GM18909 (cell line): ENCODE results near the gene EPHA2.

Experiments used
- ATAC-seq: cut with Tn5 transposase; IDR thresholded peaks from one replicate; pipeline ENCODE4 v1.9.1; 2021; ENCODE audit warnings: mild to moderate bottlenecking; ENCODE audit not compliant: unreplicated experiment, poor library complexity

EPHA2 gene

GRCh38 chr1:16184557-16185303 is 28.9 kb upstream of the EPHA2 start:
- ATAC-seq, result no peak

DNA sequence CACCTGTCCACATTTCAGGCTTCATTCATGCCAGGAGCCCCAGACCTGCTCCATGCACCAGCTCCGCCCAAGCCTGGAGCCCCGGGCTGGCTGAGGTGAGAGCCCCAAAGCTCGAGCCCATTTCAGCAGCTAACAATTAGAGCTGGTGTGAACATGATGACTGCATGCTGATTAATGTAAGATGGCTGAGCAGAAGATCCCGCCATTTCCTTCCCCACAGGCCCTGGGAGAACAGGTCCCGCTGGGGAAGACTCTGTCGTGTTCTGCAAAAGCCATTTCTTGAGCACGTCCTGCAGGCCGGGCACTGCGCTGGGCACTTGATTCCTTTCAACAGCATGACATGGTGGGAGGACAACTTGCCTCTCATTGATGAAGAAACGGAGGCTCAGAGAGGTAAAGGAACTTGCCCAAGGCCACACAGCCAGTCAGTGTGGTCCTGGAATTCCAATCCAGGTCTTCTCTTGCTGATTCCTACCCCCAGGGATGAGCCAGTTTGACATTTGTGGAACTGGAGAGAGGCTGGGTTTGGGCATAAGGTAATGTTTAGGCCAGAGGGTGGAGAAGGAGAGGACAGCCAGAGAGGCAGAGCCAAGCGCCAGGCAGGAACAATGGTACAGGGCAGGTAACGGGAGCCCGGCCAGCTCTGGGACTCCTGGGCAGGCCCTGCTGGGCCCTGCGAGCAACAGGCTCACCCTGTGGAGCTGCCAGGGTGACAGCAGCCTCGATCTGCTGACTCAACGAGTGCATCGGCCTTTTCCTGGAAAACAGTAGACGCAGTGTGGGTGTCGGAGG is 28.1 kb upstream of the EPHA2 start:
- ATAC-seq, result no peak

- no peak for ATAC-seq
Observed at GRCh38 chr1:16183179-16183578, 27.3 kb upstream of the EPHA2 start.

GRCh38 chr1:16181887-16182719 is 26.2 kb upstream of the EPHA2 start:
- no peak for ATAC-seq

GRCh38 chr1:16180291-16180824 is 24.5 kb upstream of the EPHA2 start:
- no peak for ATAC-seq

DNA sequence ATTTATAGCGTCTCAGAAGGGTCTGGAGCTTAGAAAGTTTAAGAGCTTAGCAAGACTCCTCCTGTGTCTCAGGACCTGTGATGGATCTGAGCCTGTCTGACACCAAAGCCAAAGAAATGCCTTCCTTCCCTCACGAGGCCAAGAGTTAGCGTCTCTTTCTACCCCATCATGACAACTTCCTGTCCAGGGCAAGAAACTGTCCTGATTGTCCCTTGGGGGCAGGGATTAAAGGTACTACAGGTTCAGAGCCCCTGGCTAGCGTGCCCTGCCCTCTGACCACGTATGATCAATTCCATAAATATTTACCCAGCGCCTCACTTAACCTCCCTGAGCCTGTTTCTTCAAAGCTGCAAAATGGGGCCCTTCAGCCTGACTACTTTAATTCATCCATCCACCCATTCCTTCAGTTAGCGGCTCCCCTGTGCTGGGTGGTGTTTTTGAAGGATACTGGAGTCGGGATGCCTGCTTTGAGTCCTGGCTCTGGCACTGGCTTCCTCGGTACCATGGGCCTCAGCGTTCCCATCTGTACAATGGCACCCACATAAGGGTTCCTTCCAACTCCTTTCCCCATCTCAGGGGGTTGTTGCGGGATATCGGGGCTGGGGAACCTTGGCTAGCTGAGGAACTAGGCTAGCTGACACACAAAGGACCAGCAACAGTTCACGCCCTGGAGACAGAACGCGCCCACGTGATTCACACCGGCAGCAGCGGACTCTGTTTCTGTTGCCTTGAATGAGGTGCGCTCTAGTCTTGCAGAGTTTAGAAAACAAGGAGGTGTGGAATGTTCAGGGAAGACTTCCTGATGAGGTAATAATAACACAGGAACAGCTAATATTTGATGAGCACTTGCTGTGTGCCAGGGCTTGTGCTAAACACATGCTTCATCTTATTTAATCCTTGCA is 23.0 kb upstream of the EPHA2 start:
- ATAC-seq, result no peak

- no peak for ATAC-seq
Observed at GRCh38 chr1:16177306-16177705, 21.4 kb upstream of the EPHA2 start.

DNA sequence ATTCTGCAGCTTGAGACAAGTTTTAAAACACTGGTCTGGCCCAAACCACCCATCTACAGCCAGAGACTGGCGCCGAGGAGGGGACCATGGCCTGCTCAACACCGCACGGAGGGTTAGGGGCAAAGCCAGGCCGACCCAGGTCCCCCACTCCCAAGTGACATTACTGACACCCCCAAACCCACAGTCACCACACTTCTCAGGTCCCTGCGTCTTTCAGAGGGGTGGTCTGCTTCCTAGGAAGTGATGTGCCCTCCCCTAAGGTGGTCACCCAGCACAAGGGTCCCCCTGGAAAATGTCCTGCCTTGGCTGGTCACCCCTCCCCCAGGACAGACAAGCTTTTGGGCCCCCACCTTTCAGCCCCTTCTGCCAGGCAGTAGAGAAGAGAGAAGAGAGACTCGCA is 20.8 kb upstream of the EPHA2 start:
- no peak for ATAC-seq

- ATAC-seq, result no peak
Observed at GRCh38 chr1:16175610-16176553, 20.0 kb upstream of the EPHA2 start.

- no peak for ATAC-seq
Observed at GRCh38 chr1:16174886-16175598, 19.2 kb upstream of the EPHA2 start.

- no peak for ATAC-seq
Observed at GRCh38 chr1:16174261-16174868, 18.5 kb upstream of the EPHA2 start.

DNA sequence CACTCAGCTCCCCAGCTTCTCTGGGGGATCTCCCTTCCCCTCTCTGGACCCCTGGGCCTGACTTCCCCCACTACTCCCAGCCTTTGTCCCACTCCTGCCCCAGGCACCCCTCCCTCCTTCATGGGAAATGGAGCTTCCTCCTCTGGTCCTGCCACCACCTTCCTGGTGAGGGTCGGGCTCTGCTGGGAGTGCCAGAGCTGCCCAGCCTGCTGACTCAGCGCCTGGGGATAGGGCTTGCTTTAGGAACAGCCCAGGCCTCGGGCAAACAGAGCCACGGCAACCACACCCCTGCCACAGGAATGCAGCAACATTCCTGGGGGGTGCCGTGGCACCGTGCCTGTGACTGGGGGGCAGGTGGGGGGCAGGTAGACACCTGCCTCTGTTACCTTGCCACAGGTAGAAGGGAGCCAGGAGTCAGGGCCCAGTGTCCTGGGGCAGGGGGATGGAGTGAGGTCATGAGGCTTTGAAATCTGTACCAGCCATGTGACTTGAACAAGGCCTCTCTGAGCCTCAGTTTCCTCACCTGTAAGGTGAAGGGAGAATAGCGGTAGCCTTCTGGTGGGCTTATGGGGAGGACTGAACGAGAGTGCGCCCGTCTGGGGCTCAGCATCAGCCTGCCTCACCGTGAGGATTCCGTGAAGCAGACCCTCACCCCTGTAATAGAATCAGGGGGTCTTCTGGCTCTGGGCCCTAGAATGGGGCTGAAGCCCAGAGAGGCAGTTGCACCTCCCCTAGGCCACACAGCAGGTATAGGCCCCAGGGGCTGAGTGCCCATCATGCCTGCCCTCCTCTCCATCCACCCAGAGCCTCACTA is 17.8 kb upstream of the EPHA2 start:
- ATAC-seq, result no peak

- ATAC-seq, result no peak
Observed at GRCh38 chr1:16172964-16173446, 17.1 kb upstream of the EPHA2 start.

DNA sequence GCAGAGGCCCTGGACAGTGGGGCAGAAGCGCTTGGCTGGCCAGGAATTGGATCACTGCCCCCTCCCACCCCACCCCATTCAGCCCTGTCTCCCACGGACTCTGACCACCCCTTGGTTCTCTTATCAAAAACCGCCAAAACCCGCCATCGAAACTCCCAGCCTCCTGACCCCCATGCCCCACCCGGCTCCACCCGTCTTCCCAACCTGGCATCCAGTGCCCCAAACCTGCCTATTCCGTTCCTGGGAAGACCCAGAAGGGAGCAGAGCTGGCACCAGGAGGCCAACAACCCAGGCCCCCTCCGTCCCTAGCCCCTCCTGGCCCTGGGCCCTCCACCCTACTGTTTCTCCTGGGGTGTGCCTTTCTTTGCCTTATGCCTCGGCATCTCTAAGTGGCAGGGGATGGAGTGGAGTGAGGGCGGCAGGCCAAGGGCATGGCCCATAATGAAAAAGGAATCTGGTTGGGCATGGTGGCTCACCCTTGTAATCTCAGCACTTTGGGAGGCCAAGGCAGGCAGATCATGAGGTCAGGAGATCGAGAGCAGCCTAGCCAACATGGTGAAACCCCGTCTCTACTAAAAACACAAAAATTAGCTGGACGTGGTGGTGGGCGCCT is 16.5 kb upstream of the EPHA2 start:
- ATAC-seq, result no peak

GRCh38 chr1:16171314-16172151 is 15.7 kb upstream of the EPHA2 start:
- ATAC-seq, result no peak
